Right renal cortex interstitium (tissue), 3 donors: ENCODE data around the gene HDAC11. TPM values are rescaled to one million over a fixed set of nuclear protein-coding genes. Genes with fewer than 3 reads are reported as not detected.

Experiments
- DNase-seq, 3 donors: peaks; one replicate each; pipeline ENCODE4 v3.0.0-alpha.2; 2013; ENCODE audit warnings: low read depth in 3 of 3, low spot score in 2 of 3
- polyA plus RNA-seq, 3 donors: library from polyadenylated mRNA; unstranded; fragments of 120-200 nt; gene quantifications; one replicate each; pipeline ENCODE4 v1.2.1, GENCODE V29; 2013; ENCODE audit not compliant: insufficient read length in 3 of 3

Gene HDAC11
- polyA plus RNA-seq, 3 donors = 16.7 to 22.1 (median 17.3) TPM

DNA sequence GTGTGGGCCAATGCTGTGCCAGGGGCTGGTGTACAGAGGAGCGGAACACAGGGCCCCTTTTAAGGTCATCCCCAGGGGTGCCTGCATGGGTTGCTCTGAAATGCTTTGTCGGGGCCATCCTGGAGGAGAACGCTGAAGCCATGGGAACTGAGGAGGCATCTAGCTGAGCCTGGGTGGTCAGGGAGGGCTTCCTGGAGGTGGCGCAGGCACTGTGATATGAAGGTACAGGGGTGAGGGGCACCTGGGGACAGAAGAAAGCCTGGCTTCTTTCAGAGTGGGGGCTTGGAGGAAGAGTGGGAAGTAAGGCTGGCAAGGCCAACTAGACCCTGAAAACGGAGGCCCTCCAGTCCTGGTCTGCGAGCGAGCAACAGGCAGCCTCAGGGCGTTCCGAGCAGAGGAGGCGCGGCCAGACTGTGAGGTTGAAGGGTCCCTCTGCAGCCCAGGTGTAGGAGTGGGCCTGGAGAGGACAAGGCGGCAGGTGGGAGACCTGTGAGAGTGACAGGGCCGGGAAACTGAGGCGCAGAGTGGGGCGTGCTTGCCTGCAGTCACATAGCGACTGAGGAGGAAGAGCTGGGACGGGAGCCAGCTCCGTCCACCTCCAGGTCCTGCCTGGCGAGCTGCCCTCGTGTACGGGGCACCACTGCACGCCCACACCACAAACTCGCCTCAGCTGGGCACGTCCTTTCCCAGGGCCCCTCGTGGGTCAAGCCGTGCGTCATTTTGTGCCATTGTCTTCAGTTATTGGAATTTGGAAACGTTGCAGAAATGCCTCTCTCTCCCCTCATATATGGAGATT is 72.9 kb downstream of the HDAC11 start:
- DNase-seq = no peak

DNA sequence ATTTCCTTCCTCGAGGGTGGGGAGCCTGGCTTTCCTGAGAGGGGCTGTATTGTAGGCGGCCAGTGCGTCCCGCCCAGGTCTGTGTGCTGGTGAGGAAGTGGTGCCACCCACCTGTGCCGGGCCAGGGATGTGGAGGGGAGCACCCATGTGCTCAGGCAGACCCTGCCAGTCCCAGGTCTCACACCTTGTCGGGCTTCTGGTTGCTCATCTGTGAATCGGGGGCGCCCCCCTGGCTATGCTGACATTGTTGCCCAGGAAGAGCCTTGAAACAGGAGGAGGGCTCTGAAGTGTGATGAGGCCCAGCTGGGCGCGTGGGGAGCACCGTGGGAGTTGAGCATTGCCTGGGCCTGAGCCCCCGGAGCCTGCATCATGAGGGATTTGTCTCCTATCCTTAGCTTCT is 73.6 kb downstream of the HDAC11 start:
- DNase-seq = no peak

DNA sequence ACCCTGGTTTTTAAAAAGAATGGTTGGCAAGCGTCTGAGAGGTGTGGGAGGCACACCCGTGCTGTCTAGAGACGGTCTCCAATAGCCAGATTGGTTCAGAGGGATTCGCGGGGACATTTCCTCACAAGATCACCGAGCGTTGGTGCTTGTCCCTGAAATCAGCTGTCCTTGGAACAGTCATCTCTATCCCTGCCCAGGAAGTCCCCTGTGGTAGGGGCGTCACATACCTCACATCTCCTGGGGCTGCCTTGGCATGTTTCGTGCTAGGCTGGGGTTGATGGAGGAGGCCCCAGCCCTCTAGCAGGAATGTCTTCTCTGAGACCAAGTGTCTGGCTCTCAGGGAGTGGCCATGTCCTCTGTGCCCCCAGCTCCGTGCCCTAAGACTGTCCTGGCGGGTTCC is 75.6 kb downstream of the HDAC11 start:
- no peak for DNase-seq

Other genes starting within 250 kb of the HDAC11 start
- gene NUP210, start 60.0 kb upstream of the HDAC11 start, polyA plus RNA-seq = 10 to 100 TPM; 22.7 to 23.7 (median 23.3) TPM
- gene FBLN2, start 68.8 kb downstream of the HDAC11 start, polyA plus RNA-seq = 10 to 100 TPM; 21.2 to 24.2 (median 22.9) TPM